Right lobe of liver (tissue), 6 donors: ENCODE measurements around the gene HPN. TPM values are rescaled to one million over a fixed set of nuclear protein-coding genes. Genes with fewer than 3 reads are reported as not detected.

Source experiments
- ATAC-seq, 4 donors: fragments of 200-7000 bp; cut with Tn5 transposase; one replicate each; pipeline ENCODE4 v1.9.1; 2020; ENCODE audit warnings: mild to moderate bottlenecking in 4 of 4, moderate library complexity in 4 of 4
- DNase-seq, 3 donors: peaks; one replicate each; pipeline ENCODE4 v3.0.0-alpha.2; 2020
- H3K27ac ChIP-seq, 3 donors: fragments of 200-600 bp; one replicate each; pipeline ENCODE4 v1.8.0; 2022
- H3K27me3 ChIP-seq, 2 donors: fragments of 200-600 bp; one replicate each; pipeline ENCODE4 v1.8.0; 2022
- H3K36me3 ChIP-seq, 4 donors: fragments of 200-600 bp; sonication (generic) in 1 of 4; one replicate each; pipeline versions ENCODE4 v1.5.1 to v1.8.0; 2017 to 2022; ENCODE audit warnings: control low read depth in 1 of 4
- H3K4me1 ChIP-seq, 4 donors: fragments of 200-600 bp; sonication (generic) in 1 of 4; one replicate each; pipeline versions ENCODE4 v1.5.1 to v1.8.0; 2017 to 2022; ENCODE audit warnings: control low read depth in 1 of 4
- H3K4me3 ChIP-seq, 3 donors: fragments of 200-600 bp; one replicate each; pipeline ENCODE4 v1.8.0; 2022
- H3K9me3 ChIP-seq, 4 donors: fragments of 200-600 bp; sonication (generic) in 1 of 4; one replicate each; pipeline versions ENCODE4 v1.5.1 to v1.8.0; 2017 to 2022; ENCODE audit warnings: control low read depth in 1 of 4
- CTCF ChIP-seq, 4 donors: fragments of 200-600 bp in 3 of 4; fragments of 450-650 bp in 1 of 4; IDR thresholded peaks; one replicate each; pipeline versions ENCODE4 v1.5.1 to v1.8.0; 2016 to 2022; ENCODE audit warnings: antibody characterized with exemption in 4 of 4, mild to moderate bottlenecking in 2 of 4
- POLR2A ChIP-seq: fragments of 450-650 bp; IDR thresholded peaks from one replicate; pipeline ENCODE4 v1.6.1; 2017; ENCODE audit warnings: antibody characterized with exemption, mild to moderate bottlenecking
- WGBS: methylation state at CpG from one replicate; pipeline ENCODE4 v1.1.6; 2018; ENCODE audit warnings: low coverage, low lambda C conversion rate; ENCODE audit not compliant: insufficient coverage; ENCODE audit errors: missing lambda C conversion rate; 5-methylcytosine and 5-hydroxymethylcytosine counted together
- intact Hi-C, 2 donors: fragments of 100-400 bp; cut with DNase I; formaldehyde crosslinking; loops; one replicate each; pipeline versions ENCODE4 v1.11.2 to v1.14.1; 2022
- total RNA-seq, 6 experiments: library from RNA; depleted of rRNA in 2 of 6; stranded (reverse); fragments of >200 nt in 2 of 6; fragmentation: NEBNext Ultra II Directional in 3 of 6; extraction: Animal tissue kit (Norgen Biotek cat#: 25700) in 3 of 6; gene quantifications; one replicate each; pipeline versions ENCODE4 v1.1.0 to v1.2.4, GENCODE V29; 2016 to 2023
- donor health status: DM: no; HTN: yes; CAD: no.
- donor health status: DM: no; HTN: no; CAD: no.
- donor health status: DM: no; HTN: no; CAD: no.
- donor health status: DM: no; HTN: yes; CAD: no.
- donor health status: DM: no; HTN: yes; CAD: no.

The HPN gene
- total RNA-seq, 6 experiments from 2014 or later, result 285 to 486 (median 374) TPM

- Histone ChIP-seq H3K4me1 (peaks cover 0 to 8% (median 3%) of the 10 kb centered on the region in 4 donors), H3K27ac (no peak overlapping the region), H3K36me3 (peaks cover 0 to 15% (median 6%) of the 10 kb centered on the region in 4 donors), H3K27me3 (no peaks in the 10 kb centered on the region), H3K9me3 (no peaks in the 10 kb centered on the region), H3K4me3 (no peak overlapping the region)
- TF ChIP-seq POLR2A (no peak), CTCF (IDR thresholded peaks at IDR 0.05) (no peak)
- 98% methylated on average over 6 of the region's 6 CpGs for WGBS
- intact Hi-C loops, result no loop called here
- DNase-seq (no peak), ATAC-seq (no peak)
These were observed 25.6 kb upstream of the HPN start for GRCh38 chr19:35015954-35016351.

GRCh38 chr19:35017507-35017906 is 24.0 kb upstream of the HPN start:
- Histone ChIP-seq H3K27me3 (no peaks in the 10 kb centered on the region), H3K27ac (no peak overlapping the region), H3K4me3 (no peak overlapping the region), H3K4me1 (peaks cover 0 to 8% (median 3%) of the 10 kb centered on the region in 4 donors), H3K36me3 (peaks cover 0 to 16% (median 7%) of the 10 kb centered on the region in 4 donors), H3K9me3 (no peaks in the 10 kb centered on the region)
- DNase-seq (no peak), ATAC-seq (peak in 1 of 4 donors; percentile 24)
- WGBS, result 51% methylated on average over 3 of the region's 3 CpGs
- intact Hi-C loops, result no loop called here
- no peak for TF ChIP-seq CTCF (IDR thresholded peaks at IDR 0.05)
- no peak for TF ChIP-seq POLR2A

- intact Hi-C loops, result no loop called here
- no peak overlapping the region for H3K4me3 ChIP-seq
- TF ChIP-seq POLR2A (no peak), CTCF (IDR thresholded peaks at IDR 0.05) (no peak)
- DNase-seq, result no peak
- peaks cover 0 to 4% (median 0%) of the 10 kb centered on the region in 4 donors for H3K4me1 ChIP-seq
- no peaks in the 10 kb centered on the region for H3K9me3 ChIP-seq
- no peak for ATAC-seq
- 83% methylated on average over 1 of the region's 4 CpGs for WGBS
- no peaks in the 10 kb centered on the region for H3K27me3 ChIP-seq
- peaks cover 0 to 16% (median 7%) of the 10 kb centered on the region in 4 donors for H3K36me3 ChIP-seq
- H3K27ac ChIP-seq, result no peak overlapping the region
These were observed 23.1 kb upstream of the HPN start for GRCh38 chr19:35018379-35018778.

- H3K9me3 ChIP-seq, result no peaks in the 10 kb centered on the region
- no peaks in the 10 kb centered on the region for H3K27me3 ChIP-seq
- ATAC-seq, result no peak
- TF ChIP-seq POLR2A, result no peak
- no peak for TF ChIP-seq CTCF (IDR thresholded peaks at IDR 0.05)
- WGBS, result no CpG with 5 or more reads among the region's 22 CpGs
- H3K36me3 ChIP-seq, result peaks cover 0 to 16% (median 9%) of the 10 kb centered on the region in 4 donors
- no peak overlapping the region for H3K4me3 ChIP-seq
- no peak overlapping the region for H3K27ac ChIP-seq
- no peak for DNase-seq
- no peaks in the 10 kb centered on the region for H3K4me1 ChIP-seq
- intact Hi-C loops, result no loop called here
These were observed 22.4 kb upstream of the HPN start for GRCh38 chr19:35019144-35019543.

- intact Hi-C loops, result no loop called here
- 93% methylated on average over 5 of the region's 10 CpGs for WGBS
- Histone ChIP-seq H3K9me3 (no peaks in the 10 kb centered on the region), H3K27ac (no peak overlapping the region), H3K36me3 (peaks cover 0 to 13% (median 10%) of the 10 kb centered on the region in 4 donors), H3K4me1 (no peaks in the 10 kb centered on the region), H3K27me3 (no peaks in the 10 kb centered on the region), H3K4me3 (no peak overlapping the region)
- TF ChIP-seq CTCF (IDR thresholded peaks at IDR 0.05) (no peak), POLR2A (no peak)
- DNase-seq (no peak), ATAC-seq (no peak)
These were observed 20.5 kb upstream of the HPN start for GRCh38 chr19:35021016-35021415.
